ENCODE measurements around the gene CIBAR2. TPM values are rescaled to one million over a fixed set of nuclear protein-coding genes. Genes with fewer than 3 reads are reported as not detected.

Gene CIBAR2
- total and polyA plus RNA-seq, 9 of the 15 experiments (the other 6 are each of a cell fraction or from before 2014, with no cell fraction given), result not detected

GRCh38 chr16:85137323-85138072, 25.2 kb upstream of the CIBAR2 start (continued):
- TF ChIP-seq ZNF407 (IDR thresholded peaks at IDR 0.05; ENCODE audit: low read depth) (peak; percentile 79), RBM25 (IDR thresholded peaks at IDR 0.05; ENCODE audit: low read depth, low read length, severe bottlenecking) (no peak), XRCC5 (IDR thresholded peaks at IDR 0.05; ENCODE audit: low read depth, low read length) (no peak), NCOA6 (IDR thresholded peaks at IDR 0.05) (no peak), BHLHE40 (IDR thresholded peaks at IDR 0.05; ENCODE audit: low read length) (peak; percentile 44; the same call in 1 of the 2 replicates)
- TF ChIP-seq, protein P1, sequence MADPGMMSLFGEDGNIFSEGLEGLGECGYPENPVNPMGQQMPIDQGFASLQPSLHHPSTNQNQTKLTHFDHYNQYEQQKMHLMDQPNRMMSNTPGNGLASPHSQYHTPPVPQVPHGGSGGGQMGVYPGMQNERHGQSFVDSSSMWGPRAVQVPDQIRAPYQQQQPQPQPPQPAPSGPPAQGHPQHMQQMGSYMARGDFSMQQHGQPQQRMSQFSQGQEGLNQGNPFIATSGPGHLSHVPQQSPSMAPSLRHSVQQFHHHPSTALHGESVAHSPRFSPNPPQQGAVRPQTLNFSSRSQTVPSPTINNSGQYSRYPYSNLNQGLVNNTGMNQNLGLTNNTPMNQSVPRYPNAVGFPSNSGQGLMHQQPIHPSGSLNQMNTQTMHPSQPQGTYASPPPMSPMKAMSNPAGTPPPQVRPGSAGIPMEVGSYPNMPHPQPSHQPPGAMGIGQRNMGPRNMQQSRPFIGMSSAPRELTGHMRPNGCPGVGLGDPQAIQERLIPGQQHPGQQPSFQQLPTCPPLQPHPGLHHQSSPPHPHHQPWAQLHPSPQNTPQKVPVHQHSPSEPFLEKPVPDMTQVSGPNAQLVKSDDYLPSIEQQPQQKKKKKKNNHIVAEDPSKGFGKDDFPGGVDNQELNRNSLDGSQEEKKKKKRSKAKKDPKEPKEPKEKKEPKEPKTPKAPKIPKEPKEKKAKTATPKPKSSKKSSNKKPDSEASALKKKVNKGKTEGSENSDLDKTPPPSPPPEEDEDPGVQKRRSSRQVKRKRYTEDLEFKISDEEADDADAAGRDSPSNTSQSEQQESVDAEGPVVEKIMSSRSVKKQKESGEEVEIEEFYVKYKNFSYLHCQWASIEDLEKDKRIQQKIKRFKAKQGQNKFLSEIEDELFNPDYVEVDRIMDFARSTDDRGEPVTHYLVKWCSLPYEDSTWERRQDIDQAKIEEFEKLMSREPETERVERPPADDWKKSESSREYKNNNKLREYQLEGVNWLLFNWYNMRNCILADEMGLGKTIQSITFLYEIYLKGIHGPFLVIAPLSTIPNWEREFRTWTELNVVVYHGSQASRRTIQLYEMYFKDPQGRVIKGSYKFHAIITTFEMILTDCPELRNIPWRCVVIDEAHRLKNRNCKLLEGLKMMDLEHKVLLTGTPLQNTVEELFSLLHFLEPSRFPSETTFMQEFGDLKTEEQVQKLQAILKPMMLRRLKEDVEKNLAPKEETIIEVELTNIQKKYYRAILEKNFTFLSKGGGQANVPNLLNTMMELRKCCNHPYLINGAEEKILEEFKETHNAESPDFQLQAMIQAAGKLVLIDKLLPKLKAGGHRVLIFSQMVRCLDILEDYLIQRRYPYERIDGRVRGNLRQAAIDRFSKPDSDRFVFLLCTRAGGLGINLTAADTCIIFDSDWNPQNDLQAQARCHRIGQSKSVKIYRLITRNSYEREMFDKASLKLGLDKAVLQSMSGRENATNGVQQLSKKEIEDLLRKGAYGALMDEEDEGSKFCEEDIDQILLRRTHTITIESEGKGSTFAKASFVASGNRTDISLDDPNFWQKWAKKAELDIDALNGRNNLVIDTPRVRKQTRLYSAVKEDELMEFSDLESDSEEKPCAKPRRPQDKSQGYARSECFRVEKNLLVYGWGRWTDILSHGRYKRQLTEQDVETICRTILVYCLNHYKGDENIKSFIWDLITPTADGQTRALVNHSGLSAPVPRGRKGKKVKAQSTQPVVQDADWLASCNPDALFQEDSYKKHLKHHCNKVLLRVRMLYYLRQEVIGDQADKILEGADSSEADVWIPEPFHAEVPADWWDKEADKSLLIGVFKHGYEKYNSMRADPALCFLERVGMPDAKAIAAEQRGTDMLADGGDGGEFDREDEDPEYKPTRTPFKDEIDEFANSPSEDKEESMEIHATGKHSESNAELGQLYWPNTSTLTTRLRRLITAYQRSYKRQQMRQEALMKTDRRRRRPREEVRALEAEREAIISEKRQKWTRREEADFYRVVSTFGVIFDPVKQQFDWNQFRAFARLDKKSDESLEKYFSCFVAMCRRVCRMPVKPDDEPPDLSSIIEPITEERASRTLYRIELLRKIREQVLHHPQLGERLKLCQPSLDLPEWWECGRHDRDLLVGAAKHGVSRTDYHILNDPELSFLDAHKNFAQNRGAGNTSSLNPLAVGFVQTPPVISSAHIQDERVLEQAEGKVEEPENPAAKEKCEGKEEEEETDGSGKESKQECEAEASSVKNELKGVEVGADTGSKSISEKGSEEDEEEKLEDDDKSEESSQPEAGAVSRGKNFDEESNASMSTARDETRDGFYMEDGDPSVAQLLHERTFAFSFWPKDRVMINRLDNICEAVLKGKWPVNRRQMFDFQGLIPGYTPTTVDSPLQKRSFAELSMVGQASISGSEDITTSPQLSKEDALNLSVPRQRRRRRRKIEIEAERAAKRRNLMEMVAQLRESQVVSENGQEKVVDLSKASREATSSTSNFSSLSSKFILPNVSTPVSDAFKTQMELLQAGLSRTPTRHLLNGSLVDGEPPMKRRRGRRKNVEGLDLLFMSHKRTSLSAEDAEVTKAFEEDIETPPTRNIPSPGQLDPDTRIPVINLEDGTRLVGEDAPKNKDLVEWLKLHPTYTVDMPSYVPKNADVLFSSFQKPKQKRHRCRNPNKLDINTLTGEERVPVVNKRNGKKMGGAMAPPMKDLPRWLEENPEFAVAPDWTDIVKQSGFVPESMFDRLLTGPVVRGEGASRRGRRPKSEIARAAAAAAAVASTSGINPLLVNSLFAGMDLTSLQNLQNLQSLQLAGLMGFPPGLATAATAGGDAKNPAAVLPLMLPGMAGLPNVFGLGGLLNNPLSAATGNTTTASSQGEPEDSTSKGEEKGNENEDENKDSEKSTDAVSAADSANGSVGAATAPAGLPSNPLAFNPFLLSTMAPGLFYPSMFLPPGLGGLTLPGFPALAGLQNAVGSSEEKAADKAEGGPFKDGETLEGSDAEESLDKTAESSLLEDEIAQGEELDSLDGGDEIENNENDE (IDR thresholded peaks at IDR 0.05; ENCODE audit: low read depth, low read length), result no peak

Data from K562 (cell line).